H9 (cell line): ENCODE measurements around the gene ZRANB1. TPM values are rescaled to one million over a fixed set of nuclear protein-coding genes. Genes with fewer than 3 reads are reported as not detected.

Source experiments
- DNase-seq: peaks from one replicate; pipeline ENCODE4 v3.0.0-alpha.2; 2017
- H2AFZ ChIP-seq: one replicate; pipeline ENCODE4 v1.6.1; 2013; ENCODE audit warnings: mild to moderate bottlenecking, low read length, control low read depth, moderate library complexity
- H2AK5ac ChIP-seq: 2 replicates; pipeline ENCODE4 v1.6.1; 2013; ENCODE audit warnings: low read length, control low read depth, mixed read lengths; ENCODE audit not compliant: insufficient read length
- H2BK120ac ChIP-seq: one replicate; pipeline ENCODE4 v1.6.1; 2013; ENCODE audit warnings: low read depth, mild to moderate bottlenecking, low read length, control low read depth, inconsistent platforms; ENCODE audit not compliant: poor library complexity, severe bottlenecking
- H2BK12ac ChIP-seq: 2 replicates; pipeline ENCODE4 v1.6.1; 2013; ENCODE audit warnings: low read length, control low read depth, mixed read lengths, low read depth; ENCODE audit not compliant: insufficient read length
- H2BK15ac ChIP-seq: 2 replicates; pipeline ENCODE4 v1.6.1; 2013; ENCODE audit warnings: low read depth, low read length, control low read depth
- H2BK20ac ChIP-seq: one replicate; pipeline ENCODE4 v1.6.1; 2013; ENCODE audit warnings: low read depth, mild to moderate bottlenecking, low read length, control low read depth, inconsistent platforms; ENCODE audit not compliant: poor library complexity, severe bottlenecking
- H2BK5ac ChIP-seq: 2 replicates; pipeline ENCODE4 v1.6.1; 2013; ENCODE audit warnings: low read length, control low read depth, mixed read lengths; ENCODE audit not compliant: insufficient read length
- H3K14ac ChIP-seq: 2 replicates; pipeline ENCODE4 v1.6.1; 2013; ENCODE audit warnings: low read length, control low read depth; ENCODE audit not compliant: insufficient read depth
- H3K18ac ChIP-seq: 2 replicates; pipeline ENCODE4 v1.6.1; 2013; ENCODE audit warnings: low read depth, mild to moderate bottlenecking, mixed read lengths, low read length, control low read depth; ENCODE audit not compliant: insufficient read length
- H3K23ac ChIP-seq: 2 replicates; pipeline ENCODE4 v1.6.1; 2013; ENCODE audit warnings: low read length, control low read depth, mixed read lengths, low read depth; ENCODE audit not compliant: insufficient read length
- H3K23me2 ChIP-seq: 2 replicates; pipeline ENCODE4 v1.6.1; 2013; ENCODE audit warnings: low read depth, mild to moderate bottlenecking, mixed read lengths, low read length, control low read depth; ENCODE audit not compliant: insufficient read length, poor library complexity, severe bottlenecking
- H3K27ac ChIP-seq: 2 replicates; pipeline ENCODE4 v1.5.1; 2013; ENCODE audit warnings: low read length, control low read depth, mixed read lengths, low read depth; ENCODE audit not compliant: insufficient read length
- H3K27me3 ChIP-seq: 2 replicates; pipeline ENCODE4 v1.6.1; 2013; ENCODE audit warnings: low read length, control low read depth, inconsistent platforms; ENCODE audit not compliant: insufficient read depth
- H3K4ac ChIP-seq: 2 replicates; pipeline ENCODE4 v1.6.1; 2013; ENCODE audit warnings: low read depth, mild to moderate bottlenecking, control low read depth, inconsistent platforms, low read length, moderate library complexity
- H3K4me1 ChIP-seq: 2 replicates; pipeline ENCODE4 v1.6.1; 2013; ENCODE audit warnings: low read length, control low read depth, inconsistent platforms; ENCODE audit not compliant: insufficient read depth
- H3K4me2 ChIP-seq: 2 replicates; pipeline ENCODE4 v1.6.1; 2013; ENCODE audit warnings: low read length, control low read depth, mixed read lengths; ENCODE audit not compliant: insufficient read length, insufficient read depth
- H3K56ac ChIP-seq: 2 replicates; pipeline ENCODE4 v1.6.1; 2013; ENCODE audit warnings: low read depth, mild to moderate bottlenecking, mixed read lengths, low read length, control low read depth; ENCODE audit not compliant: insufficient read length
- H3K79me1 ChIP-seq: 2 replicates; pipeline ENCODE4 v1.6.1; 2013; ENCODE audit warnings: low read depth, mild to moderate bottlenecking, moderate library complexity, low read length, control low read depth, inconsistent platforms; ENCODE audit not compliant: insufficient read depth, poor library complexity, severe bottlenecking
- H3K79me2 ChIP-seq: 2 replicates; pipeline ENCODE4 v1.6.1; 2013; ENCODE audit warnings: low read length, control low read depth, inconsistent platforms; ENCODE audit not compliant: insufficient read depth
- H3K9ac ChIP-seq: 2 replicates; pipeline ENCODE4 v1.6.1; 2013; ENCODE audit warnings: low read length, control low read depth, mixed read lengths; ENCODE audit not compliant: insufficient read length; ENCODE audit errors: extremely low read depth
- H3K9me3 ChIP-seq: one replicate; pipeline ENCODE4 v1.6.1; 2013; ENCODE audit warnings: low read depth, low read length, inconsistent platforms; ENCODE audit not compliant: control insufficient read depth
- H3T11ph ChIP-seq: one replicate; pipeline ENCODE4 v1.6.1; 2013; ENCODE audit warnings: mild to moderate bottlenecking, low read length, control low read depth, inconsistent platforms
- H4K20me1 ChIP-seq: one replicate; pipeline ENCODE4 v1.6.1; 2013; ENCODE audit not compliant: control insufficient read depth, insufficient read length, insufficient read depth
- H4K5ac ChIP-seq: 2 replicates; pipeline ENCODE4 v1.6.1; 2013; ENCODE audit warnings: low read depth, mild to moderate bottlenecking, mixed read lengths, low read length, control low read depth; ENCODE audit not compliant: insufficient read length
- H4K8ac ChIP-seq: replicated peaks from 2 replicates; pipeline ENCODE4 v1.6.1; 2013; ENCODE audit warnings: low read length, control low read depth, mixed read lengths, low read depth; ENCODE audit not compliant: insufficient read length
- H4K91ac ChIP-seq: 2 replicates; pipeline ENCODE4 v1.6.1; 2013; ENCODE audit warnings: low read depth, mild to moderate bottlenecking, moderate library complexity, mixed read lengths, low read length, control low read depth; ENCODE audit not compliant: insufficient read length
- H3K27ac Mint-ChIP-seq, 3 experiments: 2 replicates in 2 of 3; 3 replicates in 1 of 3; pipeline ENCODE4 v1.8.0; 2020 to 2021; ENCODE audit warnings: mixed read lengths in 3 of 3, mild to moderate bottlenecking in 1 of 3, moderate library complexity in 1 of 3
- H3K27me3 Mint-ChIP-seq: 2 replicates; pipeline ENCODE4 v1.8.0; 2021; ENCODE audit warnings: low read depth, mild to moderate bottlenecking, moderate library complexity, mixed read lengths
- H3K36me3 Mint-ChIP-seq, 3 experiments: 2 replicates in 2 of 3; 3 replicates in 1 of 3; pipeline ENCODE4 v1.8.0; 2020 to 2021; ENCODE audit warnings: low read depth in 3 of 3, mixed read lengths in 3 of 3; ENCODE audit not compliant: insufficient read depth in 1 of 3
- H3K4me1 Mint-ChIP-seq, 2 experiments: 2 replicates each; pipeline ENCODE4 v1.8.0; 2020; ENCODE audit warnings: mixed read lengths in 2 of 2
- H3K4me3 Mint-ChIP-seq, 2 experiments: 2 replicates in 1 of 2; 3 replicates in 1 of 2; pipeline ENCODE4 v1.8.0; 2020 to 2021; ENCODE audit warnings: mild to moderate bottlenecking in 2 of 2, mixed read lengths in 2 of 2, moderate library complexity in 1 of 2
- H3K9me3 Mint-ChIP-seq, 2 experiments: 2 replicates in 1 of 2; 3 replicates in 1 of 2; pipeline ENCODE4 v1.8.0; 2020; ENCODE audit warnings: mild to moderate bottlenecking in 2 of 2, mixed read lengths in 2 of 2, moderate library complexity in 1 of 2
- CTCF ChIP-seq: fragments of 200-600 bp; sonication (generic); conservative IDR thresholded peaks from 3 replicates; pipeline ENCODE4 v1.8.0; 2021; ENCODE audit warnings: antibody characterized with exemption, mild to moderate bottlenecking
- WGBS: extraction: QIAGEN DNeasy Blood & Tissue Kit; methylation state at CpG from one replicate; pipeline ENCODE4 v1.1.7; 2013; ENCODE audit warnings: missing lambda C conversion rate, low lambda C conversion rate, mixed read lengths; ENCODE audit not compliant: insufficient read length; ENCODE audit errors: extremely low coverage; 5-methylcytosine and 5-hydroxymethylcytosine counted together
- total RNA-seq: library from RNA; stranded (reverse); gene quantifications from 2 replicates; pipeline ENCODE4 v1.2.1, GENCODE V29; 2021

The ZRANB1 gene
- total RNA-seq, 1 experiment from 2014 or later, result 17.4 TPM

GRCh38 chr10:124923684-124924083, 18.2 kb upstream of the ZRANB1 start:
- no peak for DNase-seq
- H3K4me3 Mint-ChIP-seq, result no peak overlapping the region
- Histone ChIP-seq H2AK5ac (no peak overlapping the region), H3K79me2 (peaks cover 61% of the 10 kb centered on the region), H3K4me2 (no peak overlapping the region), H3K23ac (no peak overlapping the region), H2BK5ac (no peak overlapping the region), H3K23me2 (no peaks in the 10 kb centered on the region), H3K56ac (no peak overlapping the region), H3K27ac (no peak overlapping the region), H3K4me1 (no peaks in the 10 kb centered on the region; the same call in 1 of the 2 replicates), H3K18ac (no peak overlapping the region), H3K9me3 (no peaks in the 10 kb centered on the region), H3K14ac (no peak overlapping the region), H4K8ac (no peak overlapping the region), H2AFZ (no peak overlapping the region), H3K4ac (no peak overlapping the region), H4K91ac (no peak overlapping the region), H3K79me1 (peaks cover 7% of the 10 kb centered on the region), H4K20me1 (no peaks in the 10 kb centered on the region), H2BK120ac (no peak overlapping the region), H2BK15ac (no peak overlapping the region), H2BK12ac (no peak overlapping the region), H3T11ph (no peak overlapping the region), H3K27me3 (no peaks in the 10 kb centered on the region), H2BK20ac (no peak overlapping the region), H3K9ac (no peak overlapping the region), H4K5ac (no peak overlapping the region)
- no peaks in the 10 kb centered on the region for H3K27me3 Mint-ChIP-seq
- no peaks in the 10 kb centered on the region for H3K9me3 Mint-ChIP-seq
- peaks cover 7 to 16% of the 10 kb centered on the region in 2 experiments for H3K4me1 Mint-ChIP-seq
- no peak overlapping the region for H3K27ac Mint-ChIP-seq
- WGBS, result no CpG with 5 or more reads among the region's 5 CpGs
- H3K36me3 Mint-ChIP-seq, result peaks cover 6 to 15% (median 12%) of the 10 kb centered on the region in 3 experiments
- TF ChIP-seq CTCF, result no peak
